MCF 10A (cell line): ENCODE results near the gene NDUFS6. TPM values are rescaled to one million over a fixed set of nuclear protein-coding genes. Genes with fewer than 3 reads are reported as not detected.

Experiments used
- BruUV-seq: library from RNA; stranded (reverse); fragments of 400-500 nt; replicated peaks from 2 replicates; lab custom pipeline; 2021; lab: Mats Ljungman, UMichigan
- CTCF ChIA-PET: fragments of 300-600 bp; sonication (Branson Sonifier 250); formaldehyde crosslinking; extraction: SDS; loops from one replicate; lab custom pipeline; 2021; ENCODE audit warnings: antibody characterized with exemption, inconsistent platforms; lab: Yijun Ruan, JAX
- POLR2A ChIA-PET: fragments of 300-600, 350-650 bp; sonication (Branson Sonifier 250); formaldehyde crosslinking; extraction: SDS; loops from one replicate; lab custom pipeline; 2020; ENCODE audit warnings: antibody characterized with exemption, inconsistent platforms; lab: Yijun Ruan, JAX
- DNase-seq: peaks from one replicate; pipeline ENCODE4 v3.0.0-alpha.2; 2018; ENCODE audit not compliant: unreplicated experiment
- H3K27ac Mint-ChIP-seq: one replicate; pipeline ENCODE4 v1.8.0; 2022; ENCODE audit warnings: mild to moderate bottlenecking, low read depth, mixed read lengths; ENCODE audit not compliant: unreplicated experiment
- H3K27me3 Mint-ChIP-seq: one replicate; pipeline ENCODE4 v1.8.0; 2022; ENCODE audit warnings: mixed read lengths; ENCODE audit not compliant: insufficient read depth, unreplicated experiment
- H3K36me3 Mint-ChIP-seq: one replicate; pipeline ENCODE4 v1.8.0; 2022; ENCODE audit warnings: mild to moderate bottlenecking, moderate library complexity, mixed read lengths; ENCODE audit not compliant: insufficient read depth, unreplicated experiment
- H3K4me1 Mint-ChIP-seq: one replicate; pipeline ENCODE4 v1.8.0; 2022; ENCODE audit warnings: mixed read lengths; ENCODE audit not compliant: insufficient read depth, unreplicated experiment
- H3K4me3 Mint-ChIP-seq: one replicate; pipeline ENCODE4 v1.8.0; 2022; ENCODE audit warnings: mild to moderate bottlenecking, moderate library complexity, mixed read lengths; ENCODE audit not compliant: unreplicated experiment
- H3K9me3 Mint-ChIP-seq: one replicate; pipeline ENCODE4 v1.8.0; 2022; ENCODE audit warnings: mixed read lengths; ENCODE audit not compliant: unreplicated experiment
- CTCF ChIP-seq: fragments of 200-600 bp; IDR thresholded peaks from one replicate; pipeline ENCODE4 v1.8.0; 2022; ENCODE audit warnings: antibody characterized with exemption, mild to moderate bottlenecking; ENCODE audit not compliant: unreplicated experiment
- intact Hi-C: fragments of 100-400 bp; cut with micrococcal nuclease; formaldehyde crosslinking; loops from 2 replicates; pipeline ENCODE4 v1.14.1; 2022
- total RNA-seq: library from RNA; stranded (reverse); gene quantifications from 2 replicates; pipeline ENCODE4 v1.2.3, GENCODE V29; 2022

The NDUFS6 gene
- total RNA-seq, 1 experiment from 2014 or later = 65.6 TPM

GRCh38 chr5:1785984-1786383 is 15.2 kb upstream of the NDUFS6 start:
- BruUV-seq = no TSS peak
- Mint-ChIP-seq H3K9me3 (no peaks in the 10 kb centered on the region), H3K4me3 (no peak overlapping the region), H3K36me3 (no peaks in the 10 kb centered on the region), H3K27ac (no peak overlapping the region), H3K27me3 (no peaks in the 10 kb centered on the region), H3K4me1 (peaks cover 6% of the 10 kb centered on the region)
- no peak for TF ChIP-seq CTCF
- ChIA-PET CTCF (interaction anchor here (0.5 to 0.7 kb wide), 2 partner anchors 12 to 28 kb away, joined by 3 read pairs; no protein-coding TSS in a partner anchor), POLR2A (no interaction called here)
- DNase-seq = no peak
- intact Hi-C loops = no loop called here

- no peak for TF ChIP-seq CTCF
- H3K27me3 Mint-ChIP-seq = no peaks in the 10 kb centered on the region
- no peak for DNase-seq
- no peaks in the 10 kb centered on the region for H3K9me3 Mint-ChIP-seq
- CTCF ChIA-PET = interaction anchor here (0.5 to 0.7 kb wide), 2 partner anchors 13 to 29 kb away, joined by 3 read pairs; no protein-coding TSS in a partner anchor
- no peak overlapping the region for H3K27ac Mint-ChIP-seq
- BruUV-seq = no TSS peak
- peaks cover 6% of the 10 kb centered on the region for H3K4me1 Mint-ChIP-seq
- no peaks in the 10 kb centered on the region for H3K36me3 Mint-ChIP-seq
- intact Hi-C loops = no loop called here
- H3K4me3 Mint-ChIP-seq = no peak overlapping the region
- POLR2A ChIA-PET = no interaction called here
Observed at GRCh38 chr5:1786621-1787471, 14.4 kb upstream of the NDUFS6 start.

- Mint-ChIP-seq H3K36me3 (no peaks in the 10 kb centered on the region), H3K4me1 (peaks cover 6% of the 10 kb centered on the region), H3K27ac (no peak overlapping the region), H3K9me3 (no peaks in the 10 kb centered on the region), H3K27me3 (no peaks in the 10 kb centered on the region), H3K4me3 (no peak overlapping the region)
- no peak for DNase-seq
- intact Hi-C loops = no loop called here
- ChIA-PET CTCF (no interaction called here), POLR2A (no interaction called here)
- TF ChIP-seq CTCF = no peak
- BruUV-seq = no TSS peak
Observed at GRCh38 chr5:1787472-1788047, 13.6 kb upstream of the NDUFS6 start.

GRCh38 chr5:1788200-1788599 is 13.0 kb upstream of the NDUFS6 start:
- H3K9me3 Mint-ChIP-seq = no peaks in the 10 kb centered on the region

More at GRCh38 chr5:1788200-1788599, 13.0 kb upstream of the NDUFS6 start:
- BruUV-seq = no TSS peak
- no peak for DNase-seq
- no peak for TF ChIP-seq CTCF
- H3K27me3 Mint-ChIP-seq = no peaks in the 10 kb centered on the region
- H3K4me1 Mint-ChIP-seq = peaks cover 6% of the 10 kb centered on the region
- ChIA-PET CTCF (interaction anchor here (0.6 kb wide), 1 partner anchor 252 kb away, joined by 3 read pairs; no protein-coding TSS in a partner anchor), POLR2A (interaction anchor here (0.6 to 1.3 kb wide), 2 partner anchors 12 to 160 kb away, joined by 3 to 5 read pairs; partner anchors contain the start of gene MRPL36)
- intact Hi-C loops = no loop called here
- no peak overlapping the region for H3K4me3 Mint-ChIP-seq
- H3K36me3 Mint-ChIP-seq = no peaks in the 10 kb centered on the region
- H3K27ac Mint-ChIP-seq = no peak overlapping the region
